Activated T-helper 17 cell treated with anti-CD3 and anti-CD28 coated beads, Interleukin-2, amount 50 U/mL, for 72 hours (primary cell): ENCODE measurements around the gene CLMN. TPM values are rescaled to one million over a fixed set of nuclear protein-coding genes. Genes with fewer than 3 reads are reported as not detected.

ENCODE experiments used
- ATAC-seq: fragments of 150-1000 bp; cut with Tn5 transposase; replicated peaks from 2 replicates; pipeline ENCODE4 v1.10.0; 2021; ENCODE audit warnings: mild to moderate bottlenecking, moderate library complexity
- H3K27ac Mint-ChIP-seq: one replicate; pipeline ENCODE4 v1.8.0; 2022; ENCODE audit warnings: mixed read lengths
- H3K27me3 Mint-ChIP-seq: one replicate; pipeline ENCODE4 v1.8.0; 2022; ENCODE audit warnings: mixed read lengths
- H3K36me3 Mint-ChIP-seq: one replicate; pipeline ENCODE4 v1.8.0; 2022; ENCODE audit warnings: low read depth, mild to moderate bottlenecking, mixed read lengths
- H3K4me1 Mint-ChIP-seq: one replicate; pipeline ENCODE4 v1.8.0; 2022; ENCODE audit warnings: mixed read lengths
- H3K4me3 Mint-ChIP-seq: one replicate; pipeline ENCODE4 v1.8.0; 2022; ENCODE audit warnings: mild to moderate bottlenecking, mixed read lengths
- H3K9me3 Mint-ChIP-seq: one replicate; pipeline ENCODE4 v1.8.0; 2022; ENCODE audit warnings: mixed read lengths
- total RNA-seq, 2 donors: library from RNA; stranded (reverse); gene quantifications; one replicate each; pipeline ENCODE4 v1.2.3, GENCODE V29; 2022

Gene CLMN
- total RNA-seq, 2 donors from 2014 or later, result 0.95 to 5.3 TPM

GRCh38 chr14:95320955-95321600, 1.4 kb upstream of the CLMN start:
- no peaks in the 10 kb centered on the region for H3K36me3 Mint-ChIP-seq
- H3K4me3 Mint-ChIP-seq, result no peak overlapping the region
- peaks cover 30% of the 10 kb centered on the region for H3K27me3 Mint-ChIP-seq
- no peak overlapping the region for H3K27ac Mint-ChIP-seq
- no peak for ATAC-seq
- no peaks in the 10 kb centered on the region for H3K9me3 Mint-ChIP-seq
- no peaks in the 10 kb centered on the region for H3K4me1 Mint-ChIP-seq

- H3K27me3 Mint-ChIP-seq, result peaks cover 30% of the 10 kb centered on the region
- no peaks in the 10 kb centered on the region for H3K36me3 Mint-ChIP-seq
Observed at GRCh38 chr14:95320078-95320895, 579 bp upstream of the CLMN start.

GRCh38 chr14:95318399-95319311, 1.1 kb downstream of the CLMN start:
- no peaks in the 10 kb centered on the region for H3K36me3 Mint-ChIP-seq
- H3K4me1 Mint-ChIP-seq, result peaks cover 3% of the 10 kb centered on the region
- H3K9me3 Mint-ChIP-seq, result no peaks in the 10 kb centered on the region
- peaks cover 30% of the 10 kb centered on the region for H3K27me3 Mint-ChIP-seq
- no peak overlapping the region for H3K27ac Mint-ChIP-seq
- no peak for ATAC-seq
- peak overlapping the region; percentile 71 for H3K4me3 Mint-ChIP-seq

More at GRCh38 chr14:95320078-95320895, 579 bp upstream of the CLMN start:
- no peaks in the 10 kb centered on the region for H3K4me1 Mint-ChIP-seq
- peak overlapping the region; percentile 71 for H3K4me3 Mint-ChIP-seq
- peak; percentile 3 for ATAC-seq
- no peaks in the 10 kb centered on the region for H3K9me3 Mint-ChIP-seq
- no peak overlapping the region for H3K27ac Mint-ChIP-seq

- Mint-ChIP-seq H3K4me1 (peaks cover 3% of the 10 kb centered on the region), H3K27me3 (peaks cover 24% of the 10 kb centered on the region), H3K9me3 (no peaks in the 10 kb centered on the region), H3K36me3 (no peaks in the 10 kb centered on the region), H3K27ac (no peak overlapping the region), H3K4me3 (peak overlapping the region; percentile 71)
- no peak for ATAC-seq
Observed at GRCh38 chr14:95317817-95318343, 1.8 kb downstream of the CLMN start.

GRCh38 chr14:95316821-95317220, 2.9 kb downstream of the CLMN start:
- H3K27ac Mint-ChIP-seq, result no peak overlapping the region
- peaks cover 20% of the 10 kb centered on the region for H3K27me3 Mint-ChIP-seq
- no peak for ATAC-seq
- no peaks in the 10 kb centered on the region for H3K36me3 Mint-ChIP-seq
- no peak overlapping the region for H3K4me3 Mint-ChIP-seq
- H3K4me1 Mint-ChIP-seq, result peaks cover 3% of the 10 kb centered on the region
- H3K9me3 Mint-ChIP-seq, result no peaks in the 10 kb centered on the region

GRCh38 chr14:95315579-95315978, 4.1 kb downstream of the CLMN start:
- Mint-ChIP-seq H3K4me3 (no peak overlapping the region), H3K27me3 (peaks cover 20% of the 10 kb centered on the region), H3K4me1 (peaks cover 3% of the 10 kb centered on the region), H3K9me3 (no peaks in the 10 kb centered on the region), H3K27ac (no peak overlapping the region), H3K36me3 (no peaks in the 10 kb centered on the region)
- no peak for ATAC-seq

GRCh38 chr14:95315156-95315555, 4.6 kb downstream of the CLMN start:
- Mint-ChIP-seq H3K4me1 (peaks cover 3% of the 10 kb centered on the region), H3K4me3 (no peak overlapping the region), H3K9me3 (no peaks in the 10 kb centered on the region), H3K36me3 (no peaks in the 10 kb centered on the region), H3K27ac (no peak overlapping the region), H3K27me3 (peaks cover 20% of the 10 kb centered on the region)
- no peak for ATAC-seq

GRCh38 chr14:95314609-95315008, 5.1 kb downstream of the CLMN start:
- no peaks in the 10 kb centered on the region for H3K36me3 Mint-ChIP-seq
- H3K9me3 Mint-ChIP-seq, result no peaks in the 10 kb centered on the region
- no peak overlapping the region for H3K4me3 Mint-ChIP-seq
- ATAC-seq, result peak; percentile 91
- H3K27me3 Mint-ChIP-seq, result peaks cover 20% of the 10 kb centered on the region
- H3K4me1 Mint-ChIP-seq, result peaks cover 3% of the 10 kb centered on the region
- no peak overlapping the region for H3K27ac Mint-ChIP-seq

- Mint-ChIP-seq H3K4me1 (peaks cover 3% of the 10 kb centered on the region), H3K36me3 (no peaks in the 10 kb centered on the region), H3K9me3 (no peaks in the 10 kb centered on the region), H3K4me3 (no peak overlapping the region), H3K27me3 (peaks cover 21% of the 10 kb centered on the region), H3K27ac (no peak overlapping the region)
- ATAC-seq, result no peak
Observed at GRCh38 chr14:95313707-95314106, 6.0 kb downstream of the CLMN start.

GRCh38 chr14:95313190-95313589, 6.5 kb downstream of the CLMN start:
- H3K4me3 Mint-ChIP-seq, result no peak overlapping the region
- peaks cover 23% of the 10 kb centered on the region for H3K27me3 Mint-ChIP-seq
- no peaks in the 10 kb centered on the region for H3K36me3 Mint-ChIP-seq
- H3K9me3 Mint-ChIP-seq, result no peaks in the 10 kb centered on the region
- no peak for ATAC-seq
- H3K27ac Mint-ChIP-seq, result no peak overlapping the region
- peaks cover 3% of the 10 kb centered on the region for H3K4me1 Mint-ChIP-seq

GRCh38 chr14:95312311-95312710, 7.4 kb downstream of the CLMN start:
- no peak for ATAC-seq
- Mint-ChIP-seq H3K9me3 (no peaks in the 10 kb centered on the region), H3K36me3 (no peaks in the 10 kb centered on the region), H3K4me1 (peaks cover 3% of the 10 kb centered on the region), H3K4me3 (no peak overlapping the region), H3K27ac (no peak overlapping the region), H3K27me3 (peaks cover 22% of the 10 kb centered on the region)

GRCh38 chr14:95311752-95312151, 8.0 kb downstream of the CLMN start:
- H3K36me3 Mint-ChIP-seq, result no peaks in the 10 kb centered on the region
- peaks cover 20% of the 10 kb centered on the region for H3K27me3 Mint-ChIP-seq
- no peak overlapping the region for H3K4me3 Mint-ChIP-seq
- ATAC-seq, result no peak
- no peak overlapping the region for H3K27ac Mint-ChIP-seq
- no peaks in the 10 kb centered on the region for H3K9me3 Mint-ChIP-seq
- peaks cover 3% of the 10 kb centered on the region for H3K4me1 Mint-ChIP-seq

GRCh38 chr14:95310635-95311380, 8.9 kb downstream of the CLMN start:
- Mint-ChIP-seq H3K4me1 (peaks cover 3% of the 10 kb centered on the region), H3K9me3 (no peaks in the 10 kb centered on the region), H3K27me3 (peaks cover 21% of the 10 kb centered on the region), H3K27ac (no peak overlapping the region), H3K4me3 (no peak overlapping the region), H3K36me3 (no peaks in the 10 kb centered on the region)
- ATAC-seq, result no peak
